Neural crest cell (in vitro differentiated cells): Measurements from ENCODE around the gene ERVK3-1. TPM values are rescaled to one million over a fixed set of nuclear protein-coding genes. Genes with fewer than 3 reads are reported as not detected.
A peak's percentile ranks its signal among the peaks of the same experiment; 100 is the strongest.

Experiments
- DNase-seq: peaks from one replicate; pipeline ENCODE4 v3.0.0; 2021; ENCODE audit warnings: low read depth, mixed read lengths, low spot score
- H3K27ac Mint-ChIP-seq: one replicate; pipeline ENCODE4 v1.8.0; 2021; ENCODE audit warnings: mild to moderate bottlenecking, mixed read lengths; ENCODE audit not compliant: unreplicated experiment
- H3K27me3 Mint-ChIP-seq: 2 replicates; pipeline ENCODE4 v1.8.0; 2021; ENCODE audit warnings: low read depth, mild to moderate bottlenecking, mixed read lengths
- H3K36me3 Mint-ChIP-seq: 2 replicates; pipeline ENCODE4 v1.8.0; 2021; ENCODE audit warnings: low read depth, mild to moderate bottlenecking, mixed read lengths
- H3K4me1 Mint-ChIP-seq: 2 replicates; pipeline ENCODE4 v1.8.0; 2021; ENCODE audit warnings: mixed read lengths
- H3K4me3 Mint-ChIP-seq: one replicate; pipeline ENCODE4 v1.8.0; 2021; ENCODE audit warnings: mild to moderate bottlenecking, mixed read lengths
- H3K9me3 Mint-ChIP-seq: 2 replicates; pipeline ENCODE4 v1.8.0; 2021; ENCODE audit warnings: mixed read lengths
- total RNA-seq: library from RNA; stranded (reverse); gene quantifications from 2 replicates; pipeline ENCODE4 v1.2.1, GENCODE V29; 2021
- TF ChIP-seq, protein P1 (sequence below): fragments of 200-600 bp; sonication (generic); conservative IDR thresholded peaks from 2 replicates; pipeline ENCODE4 v1.5.0; 2021; ENCODE audit warnings: antibody characterized with exemption, mild to moderate bottlenecking

The ERVK3-1 gene
- total RNA-seq, 1 donor from 2014 or later, result 47.6 TPM

- H3K4me1 Mint-ChIP-seq, result peaks cover 26% of the 10 kb centered on the region
- peak overlapping the region; percentile 51 for H3K4me3 Mint-ChIP-seq
- no peak overlapping the region for H3K27ac Mint-ChIP-seq
- H3K27me3 Mint-ChIP-seq, result peaks cover 16% of the 10 kb centered on the region
- no peak for DNase-seq
- TF ChIP-seq, protein P1, sequence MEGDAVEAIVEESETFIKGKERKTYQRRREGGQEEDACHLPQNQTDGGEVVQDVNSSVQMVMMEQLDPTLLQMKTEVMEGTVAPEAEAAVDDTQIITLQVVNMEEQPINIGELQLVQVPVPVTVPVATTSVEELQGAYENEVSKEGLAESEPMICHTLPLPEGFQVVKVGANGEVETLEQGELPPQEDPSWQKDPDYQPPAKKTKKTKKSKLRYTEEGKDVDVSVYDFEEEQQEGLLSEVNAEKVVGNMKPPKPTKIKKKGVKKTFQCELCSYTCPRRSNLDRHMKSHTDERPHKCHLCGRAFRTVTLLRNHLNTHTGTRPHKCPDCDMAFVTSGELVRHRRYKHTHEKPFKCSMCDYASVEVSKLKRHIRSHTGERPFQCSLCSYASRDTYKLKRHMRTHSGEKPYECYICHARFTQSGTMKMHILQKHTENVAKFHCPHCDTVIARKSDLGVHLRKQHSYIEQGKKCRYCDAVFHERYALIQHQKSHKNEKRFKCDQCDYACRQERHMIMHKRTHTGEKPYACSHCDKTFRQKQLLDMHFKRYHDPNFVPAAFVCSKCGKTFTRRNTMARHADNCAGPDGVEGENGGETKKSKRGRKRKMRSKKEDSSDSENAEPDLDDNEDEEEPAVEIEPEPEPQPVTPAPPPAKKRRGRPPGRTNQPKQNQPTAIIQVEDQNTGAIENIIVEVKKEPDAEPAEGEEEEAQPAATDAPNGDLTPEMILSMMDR, result no peak
- peaks cover 3% of the 10 kb centered on the region for H3K36me3 Mint-ChIP-seq
- no peaks in the 10 kb centered on the region for H3K9me3 Mint-ChIP-seq
Observed at GRCh38 chr19:58350001-58350861, 45.1 kb downstream of the ERVK3-1 start.

DNA sequence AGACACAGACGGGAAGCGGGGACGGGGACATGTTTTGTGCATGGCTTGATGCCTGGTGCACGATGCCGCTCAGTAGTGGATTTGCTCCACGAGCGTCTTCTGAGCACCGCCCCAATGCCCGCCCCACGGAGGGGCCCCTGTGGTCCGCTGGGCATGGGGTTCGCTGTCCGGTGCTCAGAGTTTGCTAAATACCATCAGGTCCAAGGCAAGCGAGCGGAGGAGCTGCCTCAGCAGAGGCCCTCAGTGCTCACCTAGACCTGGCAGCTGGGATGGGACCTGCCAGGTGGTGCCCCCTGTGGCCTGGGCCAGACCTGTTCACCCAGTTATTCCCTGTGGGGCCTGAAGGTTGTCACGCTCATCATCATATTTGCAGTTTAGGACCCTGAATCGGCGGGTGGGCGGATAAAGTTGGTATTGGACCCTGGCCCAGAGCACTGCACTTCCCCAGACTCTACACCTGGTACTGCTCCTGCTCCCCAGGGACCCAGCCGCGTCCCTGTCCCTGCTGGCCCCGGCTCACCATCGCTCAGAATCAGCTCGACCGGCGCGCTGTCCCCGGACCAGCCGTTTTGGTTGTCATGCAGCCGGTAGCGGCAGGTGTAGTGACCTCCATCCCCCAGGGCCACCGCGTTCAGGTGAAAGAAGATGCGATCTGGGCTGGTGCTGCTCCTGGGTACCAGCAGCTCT, 45.8 kb downstream of the ERVK3-1 start:
- no peaks in the 10 kb centered on the region for H3K9me3 Mint-ChIP-seq
- TF ChIP-seq, protein P1, result no peak
- H3K27me3 Mint-ChIP-seq, result peaks cover 9% of the 10 kb centered on the region
- peak overlapping the region; percentile 51 for H3K4me3 Mint-ChIP-seq
- H3K27ac Mint-ChIP-seq, result no peak overlapping the region
- DNase-seq, result no peak
- H3K4me1 Mint-ChIP-seq, result peaks cover 20% of the 10 kb centered on the region
- no peaks in the 10 kb centered on the region for H3K36me3 Mint-ChIP-seq

- H3K36me3 Mint-ChIP-seq, result no peaks in the 10 kb centered on the region
- no peak for DNase-seq
- TF ChIP-seq, protein P1, result no peak
- H3K27ac Mint-ChIP-seq, result no peak overlapping the region
- peaks cover 19% of the 10 kb centered on the region for H3K4me1 Mint-ChIP-seq
- peak overlapping the region; percentile 44 for H3K4me3 Mint-ChIP-seq
- H3K27me3 Mint-ChIP-seq, result peaks cover 8% of the 10 kb centered on the region
- H3K9me3 Mint-ChIP-seq, result no peaks in the 10 kb centered on the region
Observed at GRCh38 chr19:58351558-58351878, 46.3 kb downstream of the ERVK3-1 start.

GRCh38 chr19:58351990-58352755, 47.0 kb downstream of the ERVK3-1 start:
- Mint-ChIP-seq H3K4me3 (peak overlapping the region; percentile 44), H3K27me3 (peaks cover 4% of the 10 kb centered on the region), H3K4me1 (peaks cover 16% of the 10 kb centered on the region), H3K27ac (no peak overlapping the region), H3K36me3 (no peaks in the 10 kb centered on the region), H3K9me3 (no peaks in the 10 kb centered on the region)
- TF ChIP-seq, protein P1, result no peak
- DNase-seq, result no peak

DNA sequence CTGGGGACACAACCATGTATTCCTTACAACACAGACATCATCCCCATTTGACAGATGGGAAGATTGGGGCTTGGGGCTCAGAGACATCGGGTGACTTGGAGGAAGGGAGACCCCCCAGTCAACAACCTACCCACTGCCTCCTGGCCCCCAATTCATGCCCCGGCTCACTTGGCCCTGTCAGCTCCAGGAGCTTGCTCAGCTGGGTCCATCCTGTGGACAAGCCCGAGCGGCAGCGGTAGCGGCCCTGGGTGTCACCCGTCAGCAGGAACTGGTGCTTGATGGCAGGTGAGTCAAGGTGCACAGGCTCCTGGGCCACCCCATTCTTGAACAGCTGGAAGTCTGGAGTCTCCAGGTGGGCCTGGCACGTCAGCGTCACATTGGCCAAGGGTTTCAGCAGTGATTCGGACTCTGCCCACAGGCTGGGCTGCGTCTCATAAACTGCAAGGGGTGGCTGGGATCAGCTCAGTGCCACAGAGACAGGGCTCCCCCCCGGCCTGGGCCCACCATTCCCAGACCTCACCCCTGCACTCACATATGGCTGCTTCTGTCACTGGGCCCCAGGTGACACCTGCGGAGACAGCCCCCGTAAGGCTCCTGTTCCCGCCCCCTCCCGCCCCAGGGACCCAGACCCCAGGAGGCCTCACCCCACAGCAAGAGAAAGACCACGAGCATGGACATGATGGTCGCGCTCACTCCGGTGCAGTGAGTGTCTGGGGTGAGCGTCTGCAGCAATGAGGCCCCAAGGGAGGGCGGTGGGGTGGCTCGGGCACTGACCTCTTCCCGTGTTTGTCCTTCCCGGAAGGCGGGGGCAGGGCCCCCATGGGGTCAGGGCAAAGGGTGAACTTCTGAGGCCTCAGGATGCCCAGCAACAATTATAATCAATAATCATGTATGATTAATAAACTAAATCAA, 47.8 kb downstream of the ERVK3-1 start, which contains the start of gene A1BG:
TSS of gene A1BG (minus strand) at position 733 of the 912 bp plus-strand sequence. CDS start at position 678, 55 bp downstream.
- no peaks in the 10 kb centered on the region for H3K9me3 Mint-ChIP-seq
- H3K4me3 Mint-ChIP-seq, result no peak within 1 kb of the TSS
- H3K27ac Mint-ChIP-seq, result no peak within 1 kb of the TSS
- TF ChIP-seq, protein P1, result no peak
- no peak for DNase-seq
- H3K4me1 Mint-ChIP-seq, result peaks cover 12% of the 10 kb centered on the region
- peaks cover under 1% of the 10 kb centered on the region for H3K27me3 Mint-ChIP-seq
- H3K36me3 Mint-ChIP-seq, result no peaks in the 10 kb centered on the region
